ENCODE data around the gene NFE2L3.

NFE2L3 gene

DNA sequence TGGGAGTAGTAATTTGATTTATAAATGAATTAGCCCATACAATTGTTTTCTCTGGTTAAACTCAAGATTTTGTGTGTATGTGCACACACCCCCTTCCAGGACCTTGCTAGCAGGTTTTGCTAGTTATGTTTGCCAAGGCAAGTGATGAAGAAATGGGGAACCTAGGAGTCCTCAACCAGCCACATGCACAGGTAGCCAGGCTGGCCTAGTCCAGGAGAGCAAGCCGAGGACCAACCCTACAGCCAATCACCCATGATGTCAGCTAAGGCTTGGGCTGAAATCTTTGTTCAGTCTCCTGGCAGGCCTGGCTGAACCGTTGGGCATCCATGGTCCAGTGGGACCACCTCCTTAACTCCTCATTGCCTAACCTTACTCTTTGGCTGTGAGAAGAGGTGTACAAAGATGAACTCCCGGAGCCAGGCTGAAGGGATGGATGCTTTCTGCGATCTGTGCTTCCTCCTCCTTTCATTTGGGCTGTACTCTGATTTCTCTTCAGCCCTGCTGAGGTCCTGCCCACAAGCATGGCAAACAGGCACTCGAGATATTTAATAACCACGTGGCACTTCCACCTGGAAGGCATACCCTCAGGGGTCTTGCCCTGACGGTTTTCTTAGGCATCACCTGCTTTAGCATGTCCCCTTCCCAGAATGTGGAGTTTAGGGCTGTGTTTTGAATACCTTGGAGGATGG lies 26.4 kb downstream of the NFE2L3 start:
- TF ChIP-seq EZH2phosphoT487 (IDR thresholded peaks at IDR 0.05; ENCODE audit: borderline replicate concordance), result no peak
- TF ChIP-seq, protein P1, sequence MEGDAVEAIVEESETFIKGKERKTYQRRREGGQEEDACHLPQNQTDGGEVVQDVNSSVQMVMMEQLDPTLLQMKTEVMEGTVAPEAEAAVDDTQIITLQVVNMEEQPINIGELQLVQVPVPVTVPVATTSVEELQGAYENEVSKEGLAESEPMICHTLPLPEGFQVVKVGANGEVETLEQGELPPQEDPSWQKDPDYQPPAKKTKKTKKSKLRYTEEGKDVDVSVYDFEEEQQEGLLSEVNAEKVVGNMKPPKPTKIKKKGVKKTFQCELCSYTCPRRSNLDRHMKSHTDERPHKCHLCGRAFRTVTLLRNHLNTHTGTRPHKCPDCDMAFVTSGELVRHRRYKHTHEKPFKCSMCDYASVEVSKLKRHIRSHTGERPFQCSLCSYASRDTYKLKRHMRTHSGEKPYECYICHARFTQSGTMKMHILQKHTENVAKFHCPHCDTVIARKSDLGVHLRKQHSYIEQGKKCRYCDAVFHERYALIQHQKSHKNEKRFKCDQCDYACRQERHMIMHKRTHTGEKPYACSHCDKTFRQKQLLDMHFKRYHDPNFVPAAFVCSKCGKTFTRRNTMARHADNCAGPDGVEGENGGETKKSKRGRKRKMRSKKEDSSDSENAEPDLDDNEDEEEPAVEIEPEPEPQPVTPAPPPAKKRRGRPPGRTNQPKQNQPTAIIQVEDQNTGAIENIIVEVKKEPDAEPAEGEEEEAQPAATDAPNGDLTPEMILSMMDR (conservative IDR thresholded peaks at IDR 0.05; ENCODE audit: low read length), result no peak
- no peak overlapping the region for H3K9ac ChIP-seq (ENCODE audit: low read depth, low read length, poor library complexity, severe bottlenecking)
- H4K20me1 ChIP-seq (ENCODE audit: insufficient read depth, low read length, poor library complexity, severe bottlenecking), result no peaks in the 10 kb centered on the region
- H3F3A ChIP-seq (ENCODE audit: low read depth), result 0 out of 2 replicates have a peak, but pooled peaks cover 3% of the 10 kb centered on the region
- H3K79me2 ChIP-seq (ENCODE audit: insufficient read depth, low read length), result no peaks in the 10 kb centered on the region
- H3K9me3 ChIP-seq (ENCODE audit: insufficient read depth, low read depth, low read length), result no peaks in the 10 kb centered on the region
- no peaks in the 10 kb centered on the region for H3K4me1 ChIP-seq (ENCODE audit: insufficient read depth, low read length, poor library complexity, severe bottlenecking)
- H3K4me2 ChIP-seq (ENCODE audit: low read depth, low read length, poor library complexity, severe bottlenecking), result no peak overlapping the region
- no peaks in the 10 kb centered on the region for H3K36me3 ChIP-seq (ENCODE audit: insufficient read depth, low read length)
- H3K27me3 ChIP-seq (ENCODE audit: insufficient read depth, low read length, poor library complexity, severe bottlenecking), result no peaks in the 10 kb centered on the region
- H3K9me2 ChIP-seq (replicated peaks; ENCODE audit: low read depth, low read length), result no peaks in the 10 kb centered on the region
- no peak overlapping the region for H2AFZ ChIP-seq (ENCODE audit: low read length)
- H3K4me3 ChIP-seq (ENCODE audit: low read length, poor library complexity, severe bottlenecking), result no peak overlapping the region

DNA sequence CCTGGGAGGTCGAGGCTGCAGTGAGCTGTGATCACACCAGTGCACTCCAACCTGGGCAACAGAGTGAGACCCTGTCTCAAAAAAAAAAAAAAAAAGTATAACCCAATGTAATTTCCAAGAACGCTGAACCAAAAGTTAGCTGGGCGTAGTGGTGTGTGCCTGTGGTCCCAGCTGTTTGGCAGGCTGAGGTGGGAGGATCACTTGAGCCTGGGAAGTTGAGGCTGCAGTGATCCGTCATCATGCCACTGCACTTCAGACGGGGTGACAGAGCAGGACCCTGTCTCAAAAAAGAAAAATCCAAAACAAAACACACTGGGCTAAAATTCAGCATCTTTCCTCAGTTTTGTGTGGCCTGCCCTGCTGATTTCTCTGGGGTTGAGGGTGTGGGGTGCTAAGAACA lies 27.4 kb downstream of the NFE2L3 start:
- Histone ChIP-seq H2AFZ (ENCODE audit: low read length) (no peak overlapping the region), H3K9ac (ENCODE audit: low read depth, low read length, poor library complexity, severe bottlenecking) (no peak overlapping the region), H3K4me2 (ENCODE audit: low read depth, low read length, poor library complexity, severe bottlenecking) (no peak overlapping the region), H3K4me3 (ENCODE audit: low read length, poor library complexity, severe bottlenecking) (no peak overlapping the region), H3K36me3 (ENCODE audit: insufficient read depth, low read length) (no peaks in the 10 kb centered on the region), H3K79me2 (ENCODE audit: insufficient read depth, low read length) (no peaks in the 10 kb centered on the region), H3K27me3 (ENCODE audit: insufficient read depth, low read length, poor library complexity, severe bottlenecking) (no peaks in the 10 kb centered on the region), H3F3A (ENCODE audit: low read depth) (peaks cover 8% of the 10 kb centered on the region; the same call in 1 of the 2 replicates), H3K9me2 (replicated peaks; ENCODE audit: low read depth, low read length) (no peaks in the 10 kb centered on the region), H4K20me1 (ENCODE audit: insufficient read depth, low read length, poor library complexity, severe bottlenecking) (peaks cover 5% of the 10 kb centered on the region), H3K4me1 (ENCODE audit: insufficient read depth, low read length, poor library complexity, severe bottlenecking) (no peaks in the 10 kb centered on the region), H3K9me3 (ENCODE audit: insufficient read depth, low read depth, low read length) (no peaks in the 10 kb centered on the region)
- TF ChIP-seq EZH2phosphoT487 (IDR thresholded peaks at IDR 0.05; ENCODE audit: borderline replicate concordance), result no peak
- TF ChIP-seq, protein P1 (conservative IDR thresholded peaks at IDR 0.05; ENCODE audit: low read length), result no peak

DNA sequence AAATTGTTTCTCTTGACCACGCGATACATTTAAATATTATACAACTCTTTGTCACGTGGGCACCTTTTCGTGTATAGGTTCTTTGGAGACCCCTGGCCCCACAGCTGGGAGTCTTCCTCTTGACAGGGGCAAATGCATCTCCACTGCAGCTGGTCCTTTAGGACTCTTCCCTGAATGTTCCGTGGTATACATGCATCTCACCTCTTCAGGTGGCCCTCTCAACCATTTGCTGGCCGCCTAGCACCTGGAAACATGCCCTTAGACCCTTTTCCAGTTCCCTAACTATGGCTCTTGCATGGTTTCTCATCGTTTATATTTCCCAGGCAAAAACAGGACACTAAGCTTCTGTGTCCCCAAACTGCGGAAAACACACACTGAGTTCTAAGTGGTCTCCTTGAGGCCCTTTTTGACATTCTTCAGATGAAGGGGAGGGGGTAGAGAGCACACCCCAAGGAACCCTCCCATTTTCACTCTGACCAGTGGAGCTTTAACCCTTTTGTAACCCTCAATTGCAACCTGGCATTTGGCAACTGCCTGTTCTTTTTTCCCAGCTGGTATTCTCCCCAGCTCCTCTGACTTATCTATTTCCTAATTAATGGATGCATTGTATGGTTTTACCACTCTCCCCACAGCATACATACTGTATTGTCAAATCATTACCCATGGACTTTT lies 28.0 kb downstream of the NFE2L3 start:
- H3K36me3 ChIP-seq (ENCODE audit: insufficient read depth, low read length), result no peaks in the 10 kb centered on the region
- TF ChIP-seq, protein P1 (conservative IDR thresholded peaks at IDR 0.05; ENCODE audit: low read length), result no peak
- no peak for TF ChIP-seq EZH2phosphoT487 (IDR thresholded peaks at IDR 0.05; ENCODE audit: borderline replicate concordance)
- peaks cover 6% of the 10 kb centered on the region for H4K20me1 ChIP-seq (ENCODE audit: insufficient read depth, low read length, poor library complexity, severe bottlenecking)
- H3K4me2 ChIP-seq (ENCODE audit: low read depth, low read length, poor library complexity, severe bottlenecking), result no peak overlapping the region
- H3K9me2 ChIP-seq (replicated peaks; ENCODE audit: low read depth, low read length), result no peaks in the 10 kb centered on the region
- no peak overlapping the region for H3K4me3 ChIP-seq (ENCODE audit: low read length, poor library complexity, severe bottlenecking)
- no peaks in the 10 kb centered on the region for H3K27me3 ChIP-seq (ENCODE audit: insufficient read depth, low read length, poor library complexity, severe bottlenecking)
- no peaks in the 10 kb centered on the region for H3K4me1 ChIP-seq (ENCODE audit: insufficient read depth, low read length, poor library complexity, severe bottlenecking)
- no peaks in the 10 kb centered on the region for H3K79me2 ChIP-seq (ENCODE audit: insufficient read depth, low read length)
- no peak overlapping the region for H2AFZ ChIP-seq (ENCODE audit: low read length)
- H3K9me3 ChIP-seq (ENCODE audit: insufficient read depth, low read depth, low read length), result no peaks in the 10 kb centered on the region
- H3K9ac ChIP-seq (ENCODE audit: low read depth, low read length, poor library complexity, severe bottlenecking), result no peak overlapping the region
- H3F3A ChIP-seq (ENCODE audit: low read depth), result peaks cover 11% of the 10 kb centered on the region; the same call in 1 of the 2 replicates
